Effector memory CD8-positive, alpha-beta T cell (primary cell): ENCODE data around the gene ZDHHC20.

Source experiments
- ATAC-seq: fragments of 150-1000 bp; cut with Tn5 transposase; replicated peaks from 2 replicates; pipeline ENCODE4 v1.10.0; 2021; ENCODE audit warnings: mild to moderate bottlenecking, moderate library complexity
- DNase-seq, 3 experiments: peaks; one replicate each; pipeline ENCODE4 v3.0.0; 2021
- H3K27ac Mint-ChIP-seq, 2 donors: one replicate each; pipeline ENCODE4 v1.8.0; 2022; ENCODE audit warnings: mild to moderate bottlenecking in 2 of 2, mixed read lengths in 2 of 2, moderate library complexity in 2 of 2
- H3K27me3 Mint-ChIP-seq, 2 donors: one replicate each; pipeline ENCODE4 v1.8.0; 2022; ENCODE audit warnings: mixed read lengths in 2 of 2
- H3K36me3 Mint-ChIP-seq: one replicate; pipeline ENCODE4 v1.8.0; 2022; ENCODE audit warnings: mild to moderate bottlenecking, moderate library complexity, mixed read lengths; ENCODE audit not compliant: insufficient read depth
- H3K4me1 Mint-ChIP-seq, 2 donors: one replicate each; pipeline ENCODE4 v1.8.0; 2022; ENCODE audit warnings: low read depth in 2 of 2, mixed read lengths in 2 of 2
- H3K4me3 Mint-ChIP-seq, 2 donors: one replicate each; pipeline ENCODE4 v1.8.0; 2022; ENCODE audit warnings: mild to moderate bottlenecking in 2 of 2, mixed read lengths in 2 of 2, moderate library complexity in 2 of 2
- H3K9me3 Mint-ChIP-seq, 2 donors: one replicate each; pipeline ENCODE4 v1.8.0; 2022; ENCODE audit warnings: mixed read lengths in 2 of 2
- total RNA-seq, 9 experiments: gene quantifications; one replicate each; lab custom pipeline; 2026; lab: John Stamatoyannopoulos, UW

The ZDHHC20 gene, protein sequence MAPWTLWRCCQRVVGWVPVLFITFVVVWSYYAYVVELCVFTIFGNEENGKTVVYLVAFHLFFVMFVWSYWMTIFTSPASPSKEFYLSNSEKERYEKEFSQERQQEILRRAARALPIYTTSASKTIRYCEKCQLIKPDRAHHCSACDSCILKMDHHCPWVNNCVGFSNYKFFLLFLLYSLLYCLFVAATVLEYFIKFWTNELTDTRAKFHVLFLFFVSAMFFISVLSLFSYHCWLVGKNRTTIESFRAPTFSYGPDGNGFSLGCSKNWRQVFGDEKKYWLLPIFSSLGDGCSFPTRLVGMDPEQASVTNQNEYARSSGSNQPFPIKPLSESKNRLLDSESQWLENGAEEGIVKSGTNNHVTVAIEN
- 108 to 230 (median 126) reads per million in 9 experiments for total RNA-seq

DNA sequence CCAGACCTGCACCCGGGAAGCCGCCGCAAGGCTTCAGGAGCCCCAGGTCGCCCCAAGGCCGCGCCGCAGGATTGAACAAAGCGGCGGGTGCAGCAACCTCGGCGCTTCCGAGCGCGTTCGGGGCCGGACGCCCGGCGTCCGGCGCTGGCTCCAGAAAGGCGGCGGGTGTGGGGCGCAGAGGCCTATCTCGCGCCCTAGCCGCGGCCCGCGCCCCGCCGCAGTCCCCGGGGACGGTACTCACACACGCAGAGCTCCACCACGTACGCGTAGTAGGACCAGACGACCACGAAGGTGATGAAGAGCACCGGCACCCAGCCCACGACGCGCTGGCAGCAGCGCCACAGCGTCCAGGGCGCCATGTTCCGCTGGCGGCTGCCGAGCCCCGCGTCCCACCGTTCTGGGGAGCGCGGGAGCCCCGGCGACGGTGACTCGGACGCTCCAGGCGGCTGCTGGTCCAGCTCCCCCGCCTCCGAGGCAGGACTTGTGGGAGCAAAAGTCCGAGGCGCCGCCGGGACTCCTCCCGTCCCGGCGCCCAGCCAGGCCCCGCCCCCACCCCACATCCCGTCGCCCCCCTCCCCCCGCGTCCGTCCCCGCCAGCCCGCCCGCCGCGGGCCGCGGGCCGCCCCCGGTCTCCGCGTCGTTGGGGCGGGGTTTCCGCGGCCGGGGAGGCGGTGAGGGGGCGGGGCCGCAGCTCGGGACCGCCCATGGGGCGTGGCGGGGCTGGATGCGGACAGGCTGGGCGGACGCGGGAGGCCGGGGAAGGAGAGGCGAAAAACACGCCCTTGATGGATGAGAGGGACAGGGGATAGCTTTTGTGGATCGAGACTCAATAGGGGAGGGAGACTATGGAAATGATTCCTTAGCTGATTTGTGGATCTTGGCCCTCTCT is at the start of gene ZDHHC20:
ZDHHC20 (minus strand) TSS at position 491 of the 889 bp plus-strand sequence; CDS start at position 359, 132 bp downstream.
- DNase-seq = peak; percentile 91 to 95 (median 92)
- H3K4me1 Mint-ChIP-seq = peaks cover 28 to 38% of the 10 kb centered on the region in 2 donors
- no peaks in the 10 kb centered on the region for H3K9me3 Mint-ChIP-seq
- no peaks in the 10 kb centered on the region for H3K27me3 Mint-ChIP-seq
- peak within 1 kb of the TSS; percentile 89 to 92 for H3K27ac Mint-ChIP-seq
- H3K36me3 Mint-ChIP-seq = peaks cover 16% of the 10 kb centered on the region
- H3K4me3 Mint-ChIP-seq = peak within 1 kb of the TSS; percentile 93 to 96
- ATAC-seq = peak; percentile 86

DNA sequence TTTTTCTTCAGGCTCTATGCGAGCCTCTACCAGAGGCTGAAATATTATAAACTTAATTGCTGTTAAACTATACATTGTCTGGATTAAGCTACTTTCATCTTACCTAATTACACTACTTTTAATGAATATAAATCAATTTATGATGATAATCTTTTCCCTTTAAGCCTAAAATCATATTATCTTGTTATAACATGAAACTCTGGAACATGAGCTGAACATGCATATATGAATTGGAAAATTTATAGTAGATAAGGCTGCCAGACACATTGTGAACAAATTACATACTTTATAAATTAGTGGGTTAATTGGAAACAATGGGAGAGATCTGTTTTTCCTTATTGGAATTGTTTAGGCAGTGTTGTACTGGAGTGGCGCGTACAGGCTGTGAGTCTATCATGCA is 45.3 kb upstream of the ZDHHC20 start:
- Mint-ChIP-seq H3K27me3 (no peaks in the 10 kb centered on the region), H3K4me3 (no peak overlapping the region), H3K4me1 (peaks cover 0 to 8% of the 10 kb centered on the region in 2 donors), H3K36me3 (peaks cover 34% of the 10 kb centered on the region), H3K9me3 (no peaks in the 10 kb centered on the region), H3K27ac (no peak overlapping the region)
- ATAC-seq (no peak), DNase-seq (no peak)

DNA sequence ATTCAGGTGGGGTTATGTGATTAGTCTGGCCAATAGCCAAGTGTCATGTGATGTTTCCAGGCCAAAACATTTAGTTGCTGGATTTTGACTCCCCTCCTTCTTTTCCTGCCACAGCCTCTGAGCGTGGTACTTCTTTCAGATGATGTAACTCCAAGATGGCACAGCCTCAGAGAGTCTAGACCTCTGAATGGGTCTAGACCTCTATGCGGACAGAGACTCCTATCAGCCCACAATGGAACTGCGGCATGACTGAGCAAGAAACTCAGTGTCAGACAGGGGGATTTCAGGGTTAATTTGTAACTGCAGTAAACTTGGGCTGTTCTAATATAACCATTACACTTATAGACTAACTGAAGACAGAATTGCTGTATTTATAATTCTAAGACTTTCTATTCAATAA is 42.6 kb upstream of the ZDHHC20 start:
- H3K4me1 Mint-ChIP-seq = peaks cover 0 to 3% of the 10 kb centered on the region in 2 donors
- ATAC-seq = no peak

DNA sequence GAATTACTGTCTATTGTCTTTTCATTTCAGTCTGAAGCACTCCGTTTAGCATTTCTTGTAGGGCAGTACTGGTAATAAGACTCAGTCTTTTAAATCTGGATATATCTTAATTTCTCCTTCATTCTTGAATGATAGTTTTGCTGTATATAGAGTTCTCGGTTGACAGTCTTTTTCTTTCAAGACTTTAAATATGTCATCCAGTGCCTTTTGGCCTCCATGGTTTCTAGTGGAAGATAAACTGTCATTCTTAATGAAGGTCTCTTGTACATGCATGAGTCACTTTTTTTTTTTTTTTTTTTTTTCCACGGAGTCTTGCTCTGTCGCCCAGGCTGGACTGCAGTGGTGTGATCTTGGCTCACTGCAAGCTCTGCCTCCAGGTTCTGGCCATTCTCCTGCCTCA is 27.2 kb upstream of the ZDHHC20 start:
- ATAC-seq (no peak), DNase-seq (no peak)
- Mint-ChIP-seq H3K9me3 (peaks cover 0 to 5% of the 10 kb centered on the region in 2 donors), H3K36me3 (peaks cover 7% of the 10 kb centered on the region), H3K27me3 (no peaks in the 10 kb centered on the region), H3K4me1 (no peaks in the 10 kb centered on the region), H3K4me3 (no peak overlapping the region), H3K27ac (no peak overlapping the region)

More for the DNA sequence above, 42.6 kb upstream of the ZDHHC20 start:
- no peaks in the 10 kb centered on the region for H3K27me3 Mint-ChIP-seq
- peak overlapping the region in 1 of 2 donors; percentile 25 for H3K27ac Mint-ChIP-seq
- peaks cover 37% of the 10 kb centered on the region for H3K36me3 Mint-ChIP-seq
- no peak for DNase-seq
- H3K9me3 Mint-ChIP-seq = no peaks in the 10 kb centered on the region
- H3K4me3 Mint-ChIP-seq = no peak overlapping the region

DNA sequence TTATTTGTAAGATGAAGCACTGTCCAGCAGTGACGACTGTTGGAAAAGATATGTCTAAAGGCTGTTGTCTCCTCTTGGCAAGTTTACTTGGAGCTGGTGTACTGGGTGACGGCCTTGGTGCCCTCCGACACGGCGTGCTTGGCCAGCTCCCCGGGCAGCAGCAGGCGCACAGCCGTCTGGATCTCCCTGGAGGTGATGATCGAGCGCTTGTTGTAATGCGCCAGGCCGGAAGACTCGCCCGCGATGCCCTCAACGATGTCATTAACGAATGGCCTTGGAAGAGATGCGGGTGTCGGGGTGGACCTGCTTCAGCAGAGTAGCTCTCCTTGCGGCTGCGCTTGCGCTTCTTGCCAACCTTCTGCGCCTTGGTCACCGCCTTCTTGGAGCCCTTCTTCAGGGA is 24.6 kb upstream of the ZDHHC20 start:
- H3K4me3 Mint-ChIP-seq = no peak overlapping the region
- peaks cover 0 to 3% of the 10 kb centered on the region in 2 donors for H3K9me3 Mint-ChIP-seq
- DNase-seq (no peak), ATAC-seq (no peak)
- H3K4me1 Mint-ChIP-seq = peaks cover 3% of the 10 kb centered on the region in 2 donors
- peaks cover 0 to 8% of the 10 kb centered on the region in 2 donors for H3K27me3 Mint-ChIP-seq
- H3K27ac Mint-ChIP-seq = no peak overlapping the region
- H3K36me3 Mint-ChIP-seq = peaks cover under 1% of the 10 kb centered on the region

DNA sequence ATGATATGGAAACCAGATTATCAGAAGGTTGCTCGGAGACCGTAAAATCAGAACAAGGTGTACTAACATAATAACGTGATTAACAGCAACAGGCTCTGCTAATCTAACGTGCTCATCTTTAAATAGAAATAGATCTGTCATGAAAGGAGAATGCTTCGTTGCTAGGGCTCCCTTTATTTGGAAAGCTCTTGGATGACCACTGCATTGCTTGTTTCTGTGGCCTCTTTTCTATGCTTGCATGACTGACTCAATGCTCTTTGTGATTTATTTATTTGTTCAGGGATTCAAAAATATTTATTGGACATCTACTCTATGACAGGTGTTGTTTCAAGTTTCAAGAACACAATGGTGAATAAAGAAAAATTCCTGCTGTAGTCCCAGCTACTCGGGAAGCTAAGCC is 22.3 kb upstream of the ZDHHC20 start:
- peaks cover 0 to 1% of the 10 kb centered on the region in 2 donors for H3K9me3 Mint-ChIP-seq
- H3K27me3 Mint-ChIP-seq = peaks cover 0 to 8% of the 10 kb centered on the region in 2 donors
- H3K4me1 Mint-ChIP-seq = peaks cover 9 to 11% of the 10 kb centered on the region in 2 donors
- no peak for ATAC-seq
- H3K36me3 Mint-ChIP-seq = no peaks in the 10 kb centered on the region
- no peak overlapping the region for H3K27ac Mint-ChIP-seq
- H3K4me3 Mint-ChIP-seq = no peak overlapping the region
- DNase-seq = no peak

DNA sequence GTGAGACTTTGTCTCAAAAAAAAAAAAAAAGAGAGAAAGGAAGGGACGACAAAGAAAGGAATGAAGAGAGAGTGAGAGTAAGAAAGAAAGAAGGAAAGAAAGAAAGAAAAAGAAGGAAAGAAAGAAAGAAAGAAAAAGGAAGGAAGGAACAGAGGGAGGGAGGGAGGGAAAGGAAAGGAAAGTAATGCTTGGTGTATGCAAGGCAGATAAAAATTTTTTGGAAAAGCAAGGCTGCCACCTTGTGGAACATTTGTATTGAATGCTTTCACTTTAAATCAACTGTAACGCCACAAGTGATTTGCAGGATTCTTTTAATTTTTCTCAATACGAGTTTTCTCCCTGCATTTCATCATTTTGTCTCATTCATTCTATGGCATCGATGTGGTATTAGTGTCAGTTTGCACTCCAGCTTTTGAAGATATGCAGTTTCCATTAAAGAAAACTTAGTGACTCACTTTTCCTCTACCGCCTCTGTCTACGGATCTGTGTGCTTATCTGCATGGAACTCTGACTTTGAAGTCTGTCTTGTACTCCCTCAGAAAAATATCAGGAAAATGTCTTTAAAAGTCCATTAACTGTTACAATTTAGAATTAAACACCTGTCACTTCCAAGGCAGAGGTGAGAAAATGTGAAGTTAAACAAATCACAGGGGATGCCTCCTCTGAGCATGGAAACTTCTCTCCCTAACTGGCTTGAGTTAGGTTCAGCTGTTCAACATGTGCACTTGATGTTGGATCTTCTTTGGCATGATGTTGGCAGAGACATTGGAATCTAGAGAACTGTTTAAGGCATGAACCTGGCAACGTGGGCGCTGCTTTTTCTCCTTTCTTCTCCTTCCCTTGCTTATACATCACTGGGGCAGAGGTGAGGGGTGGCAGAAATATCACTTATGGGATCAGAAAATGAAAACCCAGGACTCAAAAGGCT is 20.0 kb upstream of the ZDHHC20 start:
- ATAC-seq (peak; percentile 67), DNase-seq (peak; percentile 61 to 67 (median 65))
- Mint-ChIP-seq H3K9me3 (no peaks in the 10 kb centered on the region), H3K36me3 (no peaks in the 10 kb centered on the region), H3K4me3 (peak overlapping the region in 1 of 2 donors; percentile 1), H3K27ac (no peak overlapping the region), H3K27me3 (peaks cover 0 to 8% of the 10 kb centered on the region in 2 donors), H3K4me1 (peaks cover 9 to 11% of the 10 kb centered on the region in 2 donors)

DNA sequence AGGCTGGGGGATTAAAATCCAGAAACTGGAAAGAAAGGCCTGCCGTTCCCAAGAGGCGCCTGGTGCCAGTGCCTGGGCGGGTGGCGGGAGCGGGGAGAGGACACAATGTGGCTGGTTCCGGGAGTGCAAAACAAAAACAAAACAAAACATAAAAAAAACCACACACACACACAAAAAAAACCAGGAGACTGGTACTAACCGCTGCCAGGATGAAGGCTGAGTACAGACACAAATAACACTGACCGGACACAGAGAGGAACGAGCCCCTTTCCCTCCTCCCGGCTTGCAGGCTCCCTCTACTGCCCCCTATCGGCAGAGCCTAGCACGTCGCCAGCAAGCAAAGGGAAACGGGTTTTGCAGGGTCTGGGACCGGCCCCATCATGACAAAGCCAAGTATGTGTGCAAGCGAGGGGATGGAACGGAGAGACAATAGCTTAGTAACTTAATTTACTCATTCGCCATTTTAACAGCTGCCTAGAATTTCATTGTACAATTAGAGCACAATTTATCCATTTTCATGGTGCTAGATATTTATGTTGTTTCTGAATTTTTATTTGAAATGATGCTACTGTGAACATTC is 17.9 kb upstream of the ZDHHC20 start:
- Mint-ChIP-seq H3K4me1 (peaks cover 9 to 11% of the 10 kb centered on the region in 2 donors), H3K36me3 (no peaks in the 10 kb centered on the region), H3K27ac (no peak overlapping the region), H3K27me3 (peaks cover 0 to 8% of the 10 kb centered on the region in 2 donors), H3K4me3 (peak overlapping the region; percentile 73 to 77), H3K9me3 (no peaks in the 10 kb centered on the region)
- peak; percentile 91 for ATAC-seq
- peak; percentile 77 to 80 (median 79) for DNase-seq

DNA sequence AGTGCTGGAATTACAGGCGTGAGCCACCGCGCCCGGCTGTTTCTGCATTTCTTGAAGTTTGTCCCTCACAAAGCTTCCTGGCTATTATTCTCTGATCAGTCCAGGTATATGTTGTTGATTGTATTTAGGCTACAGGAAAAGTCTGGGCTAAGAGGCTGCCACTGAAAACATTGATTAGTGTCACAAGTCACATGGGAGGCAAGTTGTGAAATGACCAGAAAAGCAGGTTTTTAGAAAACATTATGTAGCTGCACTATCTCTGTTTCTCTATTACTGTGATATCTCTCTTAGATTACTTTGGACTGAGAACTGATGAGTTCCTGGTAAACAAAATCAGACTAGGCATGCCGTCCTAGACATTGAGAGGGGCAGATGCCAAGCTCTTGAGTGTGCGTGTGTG is 16.0 kb upstream of the ZDHHC20 start:
- Mint-ChIP-seq H3K27ac (no peak overlapping the region), H3K4me1 (peaks cover 9 to 11% of the 10 kb centered on the region in 2 donors), H3K9me3 (no peaks in the 10 kb centered on the region), H3K36me3 (no peaks in the 10 kb centered on the region), H3K27me3 (peaks cover 0 to 8% of the 10 kb centered on the region in 2 donors), H3K4me3 (no peak overlapping the region)
- ATAC-seq (no peak), DNase-seq (no peak)

DNA sequence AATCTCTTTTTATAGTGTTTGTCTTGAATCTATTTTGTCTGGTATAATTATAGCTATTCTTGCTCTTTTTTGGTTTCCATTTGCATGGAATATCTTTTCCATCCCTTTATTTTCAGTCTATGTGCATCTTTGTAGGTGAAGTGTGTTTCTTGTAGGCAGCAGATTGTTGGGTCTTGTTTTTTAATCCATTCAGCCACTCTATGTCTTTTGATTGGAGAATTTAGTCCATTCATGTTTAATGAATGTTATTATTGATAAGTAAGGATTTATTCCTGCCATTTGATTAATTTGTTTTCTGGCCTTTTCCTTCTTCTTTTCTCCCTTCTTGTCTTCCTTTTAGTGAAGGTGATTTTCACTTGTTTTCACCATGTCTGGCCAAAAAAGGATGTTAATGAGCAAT is 11.7 kb upstream of the ZDHHC20 start:
- no peak for ATAC-seq
- Mint-ChIP-seq H3K27me3 (no peaks in the 10 kb centered on the region), H3K9me3 (no peaks in the 10 kb centered on the region), H3K4me1 (no peaks in the 10 kb centered on the region), H3K27ac (no peak overlapping the region), H3K36me3 (no peaks in the 10 kb centered on the region), H3K4me3 (no peak overlapping the region)
- no peak for DNase-seq

DNA sequence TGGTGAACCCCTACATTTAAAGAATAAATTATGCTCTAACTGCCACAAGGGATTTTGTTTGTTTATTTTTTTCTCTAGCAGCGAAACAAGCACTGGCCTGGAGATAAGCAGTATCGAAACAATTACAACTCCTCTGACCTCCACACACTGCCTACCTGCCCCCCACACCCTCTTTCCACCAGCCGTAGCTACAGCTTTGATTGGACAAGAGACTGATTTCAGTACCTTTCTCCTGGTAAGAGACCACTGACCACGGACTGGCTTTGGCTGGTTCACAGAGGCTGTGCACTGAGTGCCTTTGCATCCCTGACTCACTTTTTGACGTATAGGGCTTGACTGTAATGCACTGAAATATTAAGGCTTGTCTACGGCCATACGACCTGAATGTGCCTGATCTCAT is 7.4 kb upstream of the ZDHHC20 start:
- Mint-ChIP-seq H3K9me3 (no peaks in the 10 kb centered on the region), H3K27me3 (no peaks in the 10 kb centered on the region), H3K36me3 (no peaks in the 10 kb centered on the region), H3K4me3 (no peak overlapping the region), H3K4me1 (no peaks in the 10 kb centered on the region), H3K27ac (no peak overlapping the region)
- DNase-seq (no peak), ATAC-seq (no peak)

DNA sequence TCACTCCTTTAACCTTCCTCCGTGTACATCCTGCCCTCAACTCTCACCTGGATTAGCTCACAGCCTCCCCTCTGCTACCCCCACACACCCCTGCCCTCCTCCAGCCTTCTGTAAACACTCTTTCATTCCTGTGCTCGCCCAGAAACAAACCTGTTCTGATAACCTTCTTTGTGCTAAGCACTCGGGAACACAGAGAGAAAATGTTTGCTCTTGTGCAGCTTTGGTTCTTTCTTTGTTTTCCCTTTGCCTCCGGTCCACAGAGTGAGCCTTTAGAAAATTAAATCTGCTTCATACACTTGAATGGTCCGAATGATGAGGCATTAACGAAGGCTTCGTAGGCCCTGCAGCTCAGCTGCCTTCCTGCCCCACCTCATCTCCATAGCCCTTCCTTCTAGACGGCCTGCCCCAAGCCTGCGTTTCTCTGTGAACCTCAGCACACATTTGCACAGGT is 6.6 kb upstream of the ZDHHC20 start:
- DNase-seq (no peak), ATAC-seq (no peak)
- no peak overlapping the region for H3K27ac Mint-ChIP-seq
- H3K36me3 Mint-ChIP-seq = no peaks in the 10 kb centered on the region
- H3K4me1 Mint-ChIP-seq = no peaks in the 10 kb centered on the region
- no peaks in the 10 kb centered on the region for H3K9me3 Mint-ChIP-seq
- no peak overlapping the region for H3K4me3 Mint-ChIP-seq
- H3K27me3 Mint-ChIP-seq = no peaks in the 10 kb centered on the region
